NCI-H2227 (cell line): ENCODE results near the gene CCDC69.

Source experiments
- DNase-seq: peaks from one replicate; lab custom pipeline; 2025; ENCODE audit not compliant: unreplicated experiment; lab: John Stamatoyannopoulos, UW

Gene CCDC69

GRCh38 chr5:151171529-151171928 lies 52.4 kb downstream of the CCDC69 start:
- DNase-seq: no peak

- no peak for DNase-seq
Measured at GRCh38 chr5:151168602-151169344, 55.1 kb downstream of the CCDC69 start.

GRCh38 chr5:151167022-151167421 lies 56.9 kb downstream of the CCDC69 start:
- no peak for DNase-seq

- peak; percentile 76 for DNase-seq
Measured at GRCh38 chr5:151164687-151165392, 59.1 kb downstream of the CCDC69 start.

DNA sequence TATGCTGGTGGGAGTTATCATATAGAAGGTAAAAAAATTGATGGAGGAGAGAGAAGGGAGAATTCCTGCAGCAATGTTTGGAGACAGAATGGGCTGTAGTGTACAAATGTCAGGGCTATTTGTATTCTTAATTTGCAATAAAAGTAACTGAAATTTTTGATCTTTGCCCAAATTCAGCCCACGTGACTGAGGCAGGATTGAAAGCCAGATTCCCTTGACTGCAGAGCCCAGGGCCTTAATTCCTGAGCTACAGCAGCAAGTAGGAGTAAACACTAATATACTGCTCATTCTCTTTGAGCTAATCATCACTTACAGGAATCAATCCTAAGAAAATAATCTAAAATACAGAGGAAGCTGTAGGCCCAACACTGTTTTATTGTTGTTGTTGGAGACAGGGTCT lies 61.1 kb downstream of the CCDC69 start:
- DNase-seq: no peak

- DNase-seq: no peak
Measured at GRCh38 chr5:151159649-151160373, 64.1 kb downstream of the CCDC69 start.

DNA sequence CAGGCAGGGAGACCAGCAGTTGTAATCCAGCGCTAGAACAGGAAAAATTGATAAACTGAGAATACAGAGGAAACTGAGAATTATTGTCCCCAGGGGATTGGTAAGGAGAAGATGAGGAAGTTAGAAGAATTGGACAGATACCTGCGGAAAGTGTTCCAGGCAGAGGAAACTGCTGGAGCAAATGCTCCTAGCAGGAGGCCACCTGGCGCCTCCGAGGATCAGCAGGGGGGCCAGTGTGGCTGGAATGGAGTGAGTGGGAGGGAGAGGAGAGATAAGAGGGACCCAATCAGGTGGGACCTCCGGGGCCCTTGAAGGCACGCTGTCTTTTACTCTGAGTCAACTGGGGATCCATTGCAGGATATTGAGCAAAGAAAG lies 65.6 kb downstream of the CCDC69 start:
- DNase-seq: peak; percentile 2

DNA sequence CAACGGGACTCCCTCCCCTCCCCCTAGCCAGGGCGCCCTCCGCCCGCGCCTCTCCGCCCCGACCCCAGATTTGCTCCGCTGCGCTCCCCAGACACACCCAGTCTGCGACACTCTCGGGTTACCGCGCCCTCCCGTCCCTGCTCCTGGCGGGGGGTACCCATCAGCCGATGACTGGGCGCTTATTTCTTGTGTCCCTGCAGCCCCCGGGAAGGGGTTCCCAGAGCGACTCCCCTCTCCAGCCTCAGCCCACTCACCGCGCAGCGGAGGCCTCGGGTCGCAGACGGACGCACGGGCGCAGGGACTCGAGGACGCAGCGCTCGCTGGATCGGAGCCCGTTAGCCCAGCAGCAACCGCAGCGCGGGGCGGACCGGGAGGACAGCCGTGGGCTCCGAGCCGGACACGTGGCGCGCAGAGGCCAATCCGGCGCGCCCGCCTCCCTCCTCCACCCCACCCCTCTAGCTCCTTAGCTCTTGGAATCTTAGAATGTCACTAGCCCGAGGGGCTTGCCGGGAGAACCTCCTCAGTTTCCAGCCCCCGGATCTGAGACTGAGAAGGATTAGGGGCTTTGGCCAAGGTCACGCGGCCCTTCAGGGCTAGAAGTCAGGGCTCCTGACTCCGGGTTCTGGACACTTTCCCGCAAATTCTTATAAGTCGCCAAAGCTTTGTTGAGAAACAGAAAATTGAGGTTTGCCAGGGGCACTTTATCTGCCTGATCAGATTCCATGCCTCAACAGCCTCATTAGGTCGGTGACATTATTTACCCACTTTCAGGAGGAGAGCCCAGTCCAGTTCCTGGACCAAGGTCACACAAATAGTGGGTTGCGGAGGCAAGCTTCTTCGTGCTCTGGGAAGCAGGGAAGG lies 66.2 kb downstream of the CCDC69 start, which contains the start of gene ANXA6:
Gene ANXA6 (minus strand): TSS at position 354 of the 861 bp plus-strand sequence. CDS start 9,878 bp downstream, outside the sequence.
- peak; percentile 81 for DNase-seq

- peak; percentile 11 for DNase-seq
Measured at GRCh38 chr5:151156507-151157420, 67.1 kb downstream of the CCDC69 start.

DNA sequence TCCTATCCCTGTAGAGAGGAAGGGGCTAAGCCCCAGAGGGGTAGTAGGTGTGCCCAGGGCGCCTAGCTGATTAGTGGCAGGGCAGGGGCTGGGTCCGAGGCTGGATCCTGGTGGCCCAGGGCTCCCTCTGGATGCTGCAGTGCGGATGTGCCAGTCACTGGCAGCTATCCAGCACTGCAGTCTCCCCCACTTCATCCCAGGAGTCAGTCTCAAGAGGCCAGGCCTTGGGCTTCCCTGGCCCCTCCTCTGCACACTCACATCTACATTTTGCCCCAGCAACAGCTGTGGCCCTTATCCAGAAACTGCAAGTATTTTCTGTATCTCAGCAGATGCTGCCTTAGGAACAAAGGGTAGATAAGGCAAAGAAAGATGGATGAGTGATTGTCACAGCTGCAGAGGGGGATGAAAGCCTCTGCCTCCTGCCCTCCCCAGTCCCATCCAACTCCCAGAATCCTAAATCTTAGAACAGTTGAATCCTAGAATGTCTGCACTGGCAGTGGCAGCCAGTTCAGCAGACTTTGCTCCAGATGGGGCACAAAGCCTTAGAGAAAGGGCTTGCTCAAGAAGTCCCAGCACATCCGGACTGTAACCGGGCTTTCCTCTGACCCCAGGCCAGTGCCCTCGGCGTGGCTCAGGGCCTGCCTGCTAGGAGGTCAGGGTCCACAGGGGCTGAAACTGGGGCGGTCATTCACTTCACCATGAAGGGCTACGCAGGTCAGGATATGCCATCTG lies 68.0 kb downstream of the CCDC69 start:
- DNase-seq: peak; percentile 52

DNA sequence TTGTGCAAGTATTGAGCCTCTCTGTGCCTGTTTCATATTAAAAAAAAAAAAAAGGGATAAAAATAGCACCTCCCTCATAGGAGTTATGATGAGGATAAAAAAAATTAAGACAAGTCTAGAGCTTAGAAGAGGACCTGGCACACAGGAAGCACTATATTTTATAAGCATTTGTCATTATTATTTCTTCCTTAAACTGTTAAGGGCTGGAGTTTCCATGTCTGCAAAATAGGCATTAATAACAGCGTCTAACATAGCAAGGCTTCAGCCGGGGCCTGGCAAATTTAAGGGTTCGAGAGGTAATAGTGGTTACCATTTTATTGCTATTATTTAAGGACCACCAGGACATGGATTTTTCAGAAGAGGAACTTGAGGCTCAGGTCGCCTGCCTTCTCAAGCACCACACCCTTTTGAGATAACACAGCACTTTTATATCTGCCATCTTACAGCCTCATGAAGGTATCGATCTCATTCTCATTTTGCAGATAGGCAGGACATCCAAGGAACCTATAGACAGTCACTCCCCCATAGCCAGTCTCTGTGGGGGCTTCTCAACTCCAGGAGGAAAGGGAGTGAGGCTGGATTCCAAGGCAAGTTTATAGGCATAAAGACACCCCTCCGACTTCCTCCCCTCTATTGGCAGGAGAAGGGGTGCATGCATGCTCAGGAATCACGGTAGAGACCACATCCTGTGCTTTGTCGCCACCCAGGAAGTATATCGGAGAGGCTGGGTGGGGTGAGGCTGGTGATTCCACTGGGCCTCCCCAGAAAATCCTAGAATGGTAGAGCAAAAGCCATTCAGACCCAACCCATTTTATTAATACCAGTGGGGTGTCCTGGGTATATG lies 68.7 kb downstream of the CCDC69 start:
- no peak for DNase-seq

- DNase-seq: no peak
Measured at GRCh38 chr5:151153766-151154272, 70.1 kb downstream of the CCDC69 start.

GRCh38 chr5:151153300-151153699 lies 70.6 kb downstream of the CCDC69 start:
- no peak for DNase-seq

DNA sequence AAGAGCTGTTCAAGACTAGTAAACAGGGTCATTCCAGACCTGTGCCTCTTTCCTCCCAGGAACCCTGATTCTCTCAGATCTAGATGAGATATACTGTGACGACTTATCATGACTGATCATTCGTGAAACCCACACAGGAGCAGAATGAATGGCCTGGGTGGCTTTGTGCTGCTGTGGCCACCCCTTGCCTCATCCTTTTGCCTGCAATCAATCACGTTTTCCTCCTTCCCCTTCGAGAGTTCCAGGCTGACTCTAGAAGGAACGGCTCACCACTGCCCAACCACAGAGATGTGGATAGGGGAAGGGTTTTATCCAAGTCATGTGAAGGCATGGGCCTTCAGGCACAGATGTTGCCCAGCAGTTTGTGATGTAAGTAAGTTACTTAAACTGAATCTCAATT lies 72.1 kb downstream of the CCDC69 start:
- DNase-seq: no peak

- no peak for DNase-seq
Measured at GRCh38 chr5:151151263-151151660, 72.6 kb downstream of the CCDC69 start.

GRCh38 chr5:151150471-151151262 lies 73.2 kb downstream of the CCDC69 start:
- DNase-seq: peak; percentile 64

GRCh38 chr5:151148583-151148982 lies 75.3 kb downstream of the CCDC69 start:
- DNase-seq: no peak
